Smooth muscle cell (in vitro differentiated cells): Measurements from ENCODE around the gene CNGA3. TPM values are rescaled to one million over a fixed set of nuclear protein-coding genes. Genes with fewer than 3 reads are reported as not detected.

ENCODE experiments used
- DNase-seq: peaks from one replicate; lab custom pipeline; 2025; ENCODE audit not compliant: unreplicated experiment; lab: John Stamatoyannopoulos, UW
- H2AFZ ChIP-seq: fragments of 200-600 bp; sonication (generic); 2 replicates; pipeline ENCODE4 v1.6.0; 2016; ENCODE audit warnings: antibody characterized with exemption, low read depth, mild to moderate bottlenecking
- H3F3A ChIP-seq: fragments of 200-600 bp; sonication (generic); 2 replicates; pipeline ENCODE4 v1.6.0; 2017; ENCODE audit warnings: antibody characterized with exemption, low read depth
- H3K27ac ChIP-seq: fragments of 200-600 bp; sonication (generic); 2 replicates; pipeline ENCODE4 v1.5.1; 2016; ENCODE audit warnings: low read depth, mild to moderate bottlenecking
- H3K27me3 ChIP-seq: fragments of 200-600 bp; sonication (generic); 2 replicates; pipeline ENCODE4 v1.6.1; 2016; ENCODE audit warnings: low read depth, mild to moderate bottlenecking
- H3K36me3 ChIP-seq: fragments of 200-600 bp; sonication (generic); 2 replicates; pipeline ENCODE4 v1.5.1; 2016; ENCODE audit warnings: low read depth
- H3K4me1 ChIP-seq: fragments of 200-600 bp; sonication (generic); 2 replicates; pipeline ENCODE4 v1.5.1; 2016; ENCODE audit warnings: low read depth
- H3K4me2 ChIP-seq: fragments of 200-600 bp; sonication (generic); 2 replicates; pipeline ENCODE4 v1.6.0; 2016; ENCODE audit warnings: mild to moderate bottlenecking
- H3K4me3 ChIP-seq: fragments of 200-600 bp; sonication (generic); 2 replicates; pipeline ENCODE4 v1.5.1; 2016; ENCODE audit warnings: mild to moderate bottlenecking
- H3K79me2 ChIP-seq: fragments of 200-600 bp; sonication (generic); 2 replicates; pipeline ENCODE4 v1.6.0; 2016; ENCODE audit warnings: low read depth, mild to moderate bottlenecking
- H3K9ac ChIP-seq: fragments of 200-600 bp; sonication (generic); 2 replicates; pipeline ENCODE4 v1.6.0; 2016; ENCODE audit warnings: low read depth
- H3K9me3 ChIP-seq: fragments of 200-600 bp; sonication (generic); replicated peaks from 2 replicates; pipeline ENCODE4 v1.5.1; 2016; ENCODE audit warnings: low read depth
- H4K20me1 ChIP-seq: fragments of 200-600 bp; sonication (generic); 2 replicates; pipeline ENCODE4 v1.6.0; 2016; ENCODE audit warnings: low read depth
- CTCF ChIP-seq: fragments of 200-600 bp; sonication (generic); IDR thresholded peaks from 2 replicates; pipeline ENCODE4 v1.5.1; 2017; ENCODE audit warnings: borderline replicate concordance, mild to moderate bottlenecking, antibody characterized with exemption; ENCODE audit not compliant: insufficient read depth, poor library complexity, severe bottlenecking
- WGBS: methylation state at CpG from one replicate; pipeline ENCODE4 v1.1.7; 2016; ENCODE audit warnings: low lambda C conversion rate; 5-methylcytosine and 5-hydroxymethylcytosine counted together
- polyA plus RNA-seq: library from polyadenylated mRNA; unstranded; fragments of >200 nt; fragmentation: Nextera tagmentation; extraction: Ambion mirVana; gene quantifications from 2 replicates; pipeline ENCODE4 v1.2.1, GENCODE V29; 2016
- total RNA-seq: library from RNA; depleted of rRNA; stranded (reverse); fragments of >200 nt; gene quantifications from 2 replicates; pipeline ENCODE4 v1.2.3, GENCODE V29; 2014

The CNGA3 gene
- total and polyA plus RNA-seq, 2 experiments from 2014 or later = not detected

- H4K20me1 ChIP-seq = no peaks in the 10 kb centered on the region
- WGBS = 63% methylated on average over 2 of the region's 2 CpGs
- peaks cover 9% of the 10 kb centered on the region for H3K4me1 ChIP-seq
- H3K9me3 ChIP-seq = no peaks in the 10 kb centered on the region
- H2AFZ ChIP-seq = no peak overlapping the region
- no peaks in the 10 kb centered on the region for H3K27me3 ChIP-seq
- H3F3A ChIP-seq = no peaks in the 10 kb centered on the region
- no peaks in the 10 kb centered on the region for H3K36me3 ChIP-seq
- H3K9ac ChIP-seq = no peak overlapping the region
- H3K79me2 ChIP-seq = no peaks in the 10 kb centered on the region
- peak overlapping the region; percentile 60 for H3K27ac ChIP-seq
- no peak for DNase-seq
- no peak for TF ChIP-seq CTCF
- peak overlapping the region; percentile 72 for H3K4me2 ChIP-seq
- no peak overlapping the region for H3K4me3 ChIP-seq
These were observed 12.3 kb upstream of the CNGA3 start for GRCh38 chr2:98333922-98334321.

- Histone ChIP-seq H4K20me1 (no peaks in the 10 kb centered on the region), H3K9ac (no peak overlapping the region), H3K36me3 (no peaks in the 10 kb centered on the region), H2AFZ (peak overlapping the region; percentile 47), H3K4me2 (peak overlapping the region; percentile 72), H3K4me1 (peaks cover 9% of the 10 kb centered on the region), H3K4me3 (no peak overlapping the region), H3K27me3 (no peaks in the 10 kb centered on the region), H3K9me3 (no peaks in the 10 kb centered on the region), H3K27ac (peak overlapping the region; percentile 60), H3F3A (no peaks in the 10 kb centered on the region), H3K79me2 (no peaks in the 10 kb centered on the region)
- no peak for TF ChIP-seq CTCF
- WGBS = 6% methylated on average over 4 of the region's 4 CpGs
- no peak for DNase-seq
These were observed 11.7 kb upstream of the CNGA3 start for GRCh38 chr2:98334439-98335078.

- H3K4me2 ChIP-seq = no peak overlapping the region
- no peaks in the 10 kb centered on the region for H3K79me2 ChIP-seq
- no peak overlapping the region for H2AFZ ChIP-seq
- no peaks in the 10 kb centered on the region for H4K20me1 ChIP-seq
- H3K4me1 ChIP-seq = peaks cover 9% of the 10 kb centered on the region
- H3K4me3 ChIP-seq = no peak overlapping the region
- H3F3A ChIP-seq = no peaks in the 10 kb centered on the region
- no peak for DNase-seq
- no peak overlapping the region for H3K27ac ChIP-seq
- H3K36me3 ChIP-seq = no peaks in the 10 kb centered on the region
- H3K27me3 ChIP-seq = no peaks in the 10 kb centered on the region
- H3K9me3 ChIP-seq = no peaks in the 10 kb centered on the region
- H3K9ac ChIP-seq = no peak overlapping the region
- WGBS = 76% methylated on average over 3 of the region's 3 CpGs
- no peak for TF ChIP-seq CTCF
These were observed 11.0 kb upstream of the CNGA3 start for GRCh38 chr2:98335271-98335670.

GRCh38 chr2:98341241-98341640, 5.0 kb upstream of the CNGA3 start:
- no peak overlapping the region for H3K4me2 ChIP-seq
- H3K9me3 ChIP-seq = no peaks in the 10 kb centered on the region
- H3K79me2 ChIP-seq = no peaks in the 10 kb centered on the region
- H3K4me3 ChIP-seq = no peak overlapping the region
- H3K27me3 ChIP-seq = peaks cover 36% of the 10 kb centered on the region
- peaks cover 2% of the 10 kb centered on the region for H3K4me1 ChIP-seq
- WGBS = 64% methylated on average over 2 of the region's 2 CpGs
- H4K20me1 ChIP-seq = no peaks in the 10 kb centered on the region
- no peak overlapping the region for H2AFZ ChIP-seq
- H3F3A ChIP-seq = no peaks in the 10 kb centered on the region
- TF ChIP-seq CTCF = no peak
- H3K9ac ChIP-seq = no peak overlapping the region
- no peak overlapping the region for H3K27ac ChIP-seq
- H3K36me3 ChIP-seq = no peaks in the 10 kb centered on the region
- DNase-seq = no peak
